Right renal cortex interstitium (tissue), 3 donors: ENCODE measurements around the gene FABP2. TPM values are rescaled to one million over a fixed set of nuclear protein-coding genes. Genes with fewer than 3 reads are reported as not detected.
A peak's percentile ranks its signal among the peaks of the same experiment; 100 is the strongest.
"Not testable (repeated sequence)": the region's sequence is repeated elsewhere in the genome, so short reads cannot be mapped to it uniquely, and the experiment has no call there.

Experiments used
- DNase-seq, 3 donors: peaks; one replicate each; pipeline ENCODE4 v3.0.0-alpha.2; 2013; ENCODE audit warnings: low read depth in 3 of 3, low spot score in 2 of 3
- polyA plus RNA-seq, 3 donors: library from polyadenylated mRNA; unstranded; fragments of 120-200 nt; gene quantifications; one replicate each; pipeline ENCODE4 v1.2.1, GENCODE V29; 2013; ENCODE audit not compliant: insufficient read length in 3 of 3

FABP2 gene
- polyA plus RNA-seq, 3 donors = 0.85 to 1.5 (median 1.1) TPM

DNA sequence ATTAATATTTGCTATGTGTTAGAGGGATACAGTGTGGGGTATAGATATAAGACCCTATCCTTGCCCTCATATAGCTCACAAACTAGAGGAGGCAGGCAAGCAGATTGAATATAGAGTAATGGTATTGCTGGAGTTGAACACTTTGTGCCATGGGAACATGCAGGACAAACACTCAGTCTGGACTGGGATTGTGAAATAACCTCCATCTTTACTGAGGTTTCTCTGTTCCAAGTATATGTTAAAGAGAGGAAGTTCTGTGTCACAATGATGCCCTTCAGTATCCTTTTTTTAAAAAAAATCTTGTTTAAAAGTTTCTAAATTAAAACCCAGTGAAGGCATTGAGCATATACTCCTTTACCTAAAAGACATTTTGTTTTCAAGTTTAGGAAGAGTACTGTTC is 8.7 kb downstream of the FABP2 start:
- no peak for DNase-seq

- DNase-seq = no peak
These were observed 11.1 kb downstream of the FABP2 start for GRCh38 chr4:119310826-119311225.

GRCh38 chr4:119307606-119308005 is 14.3 kb downstream of the FABP2 start:
- DNase-seq = no peak

GRCh38 chr4:119304431-119304830 is 17.5 kb downstream of the FABP2 start:
- DNase-seq = no peak

- DNase-seq = no peak
These were observed 18.2 kb downstream of the FABP2 start for GRCh38 chr4:119303587-119304305.

DNA sequence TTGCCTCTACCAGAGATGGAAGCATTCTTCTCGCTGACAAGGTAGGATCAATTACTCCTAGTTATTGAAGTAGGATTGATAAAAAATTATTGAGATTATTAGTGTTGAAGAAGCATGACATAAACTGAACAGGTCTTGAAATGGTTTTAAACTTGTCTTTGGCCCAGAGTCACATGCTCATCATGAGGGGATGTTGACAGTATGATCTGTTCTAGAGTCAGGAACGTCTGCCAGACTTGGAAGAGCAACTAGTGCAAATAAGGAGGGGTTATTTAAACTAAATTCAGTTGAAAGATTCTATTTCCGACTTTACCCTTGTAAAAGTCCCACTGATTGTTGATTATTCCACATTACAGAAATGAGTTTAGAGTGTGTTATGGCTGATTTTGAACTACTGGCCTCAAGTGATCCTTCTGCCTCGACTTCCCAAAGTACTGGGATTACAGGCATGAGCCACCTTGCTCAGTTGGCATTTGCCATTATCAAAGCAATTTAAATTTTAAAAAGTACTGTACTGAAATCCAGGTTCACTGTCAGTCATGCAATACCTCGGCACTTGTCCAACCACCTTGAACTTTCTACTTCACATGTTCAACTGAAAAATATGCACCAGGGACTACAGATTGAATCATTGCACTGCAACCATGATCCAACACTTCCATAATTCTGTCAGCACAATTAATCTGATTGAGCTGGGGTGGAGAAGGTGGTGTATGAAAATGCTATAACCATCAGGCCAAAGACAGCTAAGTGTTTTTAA is 19.7 kb downstream of the FABP2 start:
- no peak for DNase-seq

DNA sequence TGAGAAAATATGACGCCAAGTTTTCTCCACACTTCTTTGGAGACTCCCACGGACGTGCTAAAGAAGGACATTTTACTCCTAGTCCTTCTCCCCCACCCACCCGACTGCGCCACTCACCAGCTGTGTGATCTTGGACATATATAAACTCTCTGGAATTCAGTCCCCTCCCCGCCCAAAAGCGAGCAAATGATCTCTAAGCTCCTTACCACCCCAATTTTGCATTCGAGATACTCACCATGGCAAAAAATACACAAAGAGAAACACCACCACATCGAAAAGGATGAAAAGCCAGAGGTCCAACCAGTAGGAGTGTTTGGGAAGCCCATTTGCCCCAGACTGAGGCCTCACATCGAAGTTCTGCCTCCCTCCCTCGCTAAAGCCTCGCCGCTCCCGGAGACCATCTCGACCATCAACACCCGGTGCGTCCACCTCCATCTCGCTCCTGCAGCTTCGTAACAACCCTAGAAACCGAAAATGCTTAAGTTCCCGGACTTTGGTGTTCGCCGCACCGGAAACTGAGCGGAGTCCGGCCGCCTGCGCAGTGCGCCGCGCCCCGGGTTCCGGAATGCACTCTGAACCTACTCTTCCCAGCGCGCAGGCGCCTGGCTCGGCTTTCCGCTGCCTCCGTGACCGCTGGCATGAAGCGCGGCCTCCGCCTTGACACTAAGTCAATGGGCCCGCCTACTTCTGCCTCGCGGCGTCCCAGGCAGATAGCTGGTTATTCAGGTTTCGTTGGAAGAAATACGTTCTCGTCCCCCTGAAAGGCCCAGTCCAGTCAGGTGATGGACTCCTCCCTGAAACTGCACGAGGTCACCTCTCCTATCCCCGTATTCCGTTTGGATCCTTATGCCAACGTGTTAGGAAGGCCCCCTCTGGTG is 21.6 kb downstream of the FABP2 start:
- DNase-seq = peak; percentile 77 to 83 (median 78)

- DNase-seq = no peak
These were observed 22.2 kb downstream of the FABP2 start for GRCh38 chr4:119299741-119300100.

GRCh38 chr4:119299260-119299671 is 22.7 kb downstream of the FABP2 start:
- DNase-seq = no peak

- DNase-seq = no peak
These were observed 24.1 kb downstream of the FABP2 start for GRCh38 chr4:119297795-119298194.

DNA sequence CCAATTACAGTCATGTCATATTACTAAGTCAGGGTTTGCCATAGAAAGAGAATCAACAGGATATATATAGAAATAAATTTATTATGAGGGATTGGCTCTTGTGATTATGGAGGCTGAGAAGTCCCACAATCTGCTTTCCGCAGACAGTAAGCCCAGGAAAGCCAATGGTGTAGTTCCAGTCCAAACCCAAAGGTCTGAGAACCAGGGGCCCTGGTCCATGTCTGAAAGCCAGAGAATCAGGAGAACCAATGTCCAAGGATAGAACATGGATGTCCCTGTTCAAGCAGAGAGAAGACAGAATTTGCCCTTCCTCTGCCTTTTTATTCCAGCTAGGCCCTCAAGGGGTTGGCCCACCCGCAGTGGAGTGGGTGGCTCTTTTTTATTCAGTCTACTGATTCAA is 25.6 kb downstream of the FABP2 start:
- no peak for DNase-seq

DNA sequence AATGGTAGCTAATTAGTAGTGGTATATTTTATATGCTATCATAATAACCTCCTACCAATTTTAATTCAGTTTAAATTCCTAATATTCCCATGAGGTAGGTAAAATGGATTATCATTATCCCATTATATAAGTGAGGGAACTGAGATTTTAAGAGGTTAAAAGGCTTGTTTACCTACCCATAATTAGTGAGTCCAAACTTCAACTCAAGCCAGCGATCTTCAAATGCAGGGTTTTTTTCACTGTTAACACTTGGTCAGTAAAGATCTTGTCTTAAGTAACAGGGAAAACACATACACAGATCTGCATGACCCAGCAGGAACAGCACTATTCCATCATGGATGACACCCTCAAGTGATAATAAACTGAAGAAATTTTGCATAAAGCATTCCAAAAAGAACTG is 31.3 kb downstream of the FABP2 start:
- no peak for DNase-seq

DNA sequence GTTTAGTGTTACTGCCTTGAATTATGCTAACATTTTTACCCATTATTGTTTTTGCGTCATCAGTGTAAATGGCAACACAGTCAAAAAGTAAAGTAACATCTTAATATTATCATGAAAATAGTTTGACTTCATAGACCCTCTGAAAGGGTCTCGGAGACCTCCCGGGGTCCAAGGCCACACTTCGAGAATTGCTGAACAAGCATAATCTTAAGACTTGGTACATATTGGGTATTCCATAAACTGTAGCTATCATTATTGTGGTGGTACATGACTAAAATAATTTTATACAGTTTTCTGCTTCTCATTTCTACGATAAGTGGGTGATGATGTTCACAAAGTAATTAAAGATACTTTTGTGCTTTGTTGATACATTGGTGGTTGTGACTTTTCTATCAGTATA is 32.6 kb downstream of the FABP2 start:
- DNase-seq = no peak

GRCh38 chr4:119286377-119287002 is 35.4 kb downstream of the FABP2 start:
- no peak for DNase-seq

- no peak for DNase-seq
These were observed 36.8 kb downstream of the FABP2 start for GRCh38 chr4:119284876-119285780.

GRCh38 chr4:119281393-119281792 is 40.5 kb downstream of the FABP2 start:
- DNase-seq = no peak

DNA sequence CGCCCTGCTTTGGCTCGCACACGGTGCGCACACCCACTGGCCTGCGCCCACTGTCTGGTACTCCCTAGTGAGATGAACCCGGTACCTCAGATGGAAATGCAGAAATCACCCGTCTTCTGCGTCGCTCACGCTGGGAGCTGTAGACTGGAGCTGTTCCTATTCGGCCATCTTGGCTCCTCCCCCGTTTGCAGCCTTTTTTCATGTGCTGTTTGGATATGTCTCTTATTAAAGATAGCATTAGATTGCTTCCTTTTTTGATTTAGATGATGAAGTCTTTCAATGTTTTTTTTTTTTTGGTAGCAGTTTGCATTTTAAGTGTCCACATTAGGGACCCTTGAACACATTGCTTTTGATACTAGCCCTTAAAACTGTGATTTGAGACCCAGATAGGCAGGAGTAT is 42.0 kb downstream of the FABP2 start:
- not testable (repeated sequence) for DNase-seq

- not testable (repeated sequence) for DNase-seq
These were observed 42.4 kb downstream of the FABP2 start for GRCh38 chr4:119279541-119279940.

- no peak for DNase-seq
These were observed 50.4 kb downstream of the FABP2 start for GRCh38 chr4:119271361-119272085.
